Left renal cortex interstitium (tissue), 4 donors: ENCODE data around the gene NSMF. TPM values are rescaled to one million over a fixed set of nuclear protein-coding genes. Genes with fewer than 3 reads are reported as not detected.
"Not testable (repeated sequence)": the region's sequence is repeated elsewhere in the genome, so short reads cannot be mapped to it uniquely, and the experiment has no call there.

Experiments used
- DNase-seq, 4 donors: peaks; one replicate each; pipeline ENCODE4 v3.0.0-alpha.2; 2013; ENCODE audit warnings: low read depth in 4 of 4, low spot score in 2 of 4, missing footprints in 1 of 4
- polyA plus RNA-seq, 4 donors: library from polyadenylated mRNA; unstranded; fragments of 120-200 nt; gene quantifications; one replicate each; pipeline ENCODE4 v1.2.1, GENCODE V29; 2013; ENCODE audit not compliant: insufficient read length in 4 of 4

NSMF gene
- polyA plus RNA-seq, 4 donors: 48.1 to 52.4 (median 49.4) TPM

DNA sequence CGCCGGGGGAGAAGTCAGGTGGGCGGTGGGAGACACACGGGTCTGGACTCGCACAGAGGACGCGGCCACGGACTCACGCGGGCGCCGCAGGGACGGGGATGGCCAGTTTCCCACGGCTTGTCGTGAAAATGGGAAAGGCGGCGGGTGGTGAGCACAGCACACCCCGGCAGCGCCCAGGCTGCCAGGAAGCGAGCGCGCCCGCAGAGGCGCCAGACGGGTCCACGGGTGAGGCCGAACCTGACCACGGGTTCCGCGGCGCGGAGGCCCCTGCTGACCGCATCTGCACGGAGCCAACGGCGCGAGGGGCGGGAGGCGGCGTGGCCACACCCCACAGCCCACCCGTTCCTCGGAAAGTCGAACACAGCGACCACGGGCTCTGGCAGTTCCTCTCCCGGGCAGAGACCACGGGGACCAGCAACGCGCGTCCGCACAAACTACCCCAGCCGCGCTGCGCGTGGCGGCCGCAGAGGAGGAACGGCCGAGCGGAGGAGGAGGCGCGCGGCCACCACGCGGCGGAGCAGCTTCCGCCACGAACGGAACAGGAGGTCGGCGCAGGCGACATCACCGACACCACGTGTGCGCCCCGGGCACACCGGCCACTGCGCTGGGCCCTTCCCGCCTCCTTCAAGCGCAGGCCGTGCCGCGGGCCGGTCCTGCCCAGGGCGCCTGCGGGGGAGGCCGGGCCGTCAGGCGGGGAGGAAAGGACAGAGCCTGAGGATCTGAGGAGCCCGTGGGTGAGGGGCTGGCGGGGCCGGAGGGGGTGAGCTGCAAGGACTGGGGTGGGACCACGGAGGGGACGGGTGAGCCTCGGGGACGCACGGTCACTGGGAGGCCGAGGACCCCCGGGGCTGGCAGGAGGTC, 41.7 kb downstream of the NSMF start:
- DNase-seq: no peak

- DNase-seq: no peak
Measured at GRCh38 chr9:137416563-137417151, 42.5 kb downstream of the NSMF start.

GRCh38 chr9:137416006-137416562, 43.0 kb downstream of the NSMF start:
- DNase-seq: no peak

- no peak for DNase-seq
Measured at GRCh38 chr9:137415451-137415850, 43.7 kb downstream of the NSMF start.

DNA sequence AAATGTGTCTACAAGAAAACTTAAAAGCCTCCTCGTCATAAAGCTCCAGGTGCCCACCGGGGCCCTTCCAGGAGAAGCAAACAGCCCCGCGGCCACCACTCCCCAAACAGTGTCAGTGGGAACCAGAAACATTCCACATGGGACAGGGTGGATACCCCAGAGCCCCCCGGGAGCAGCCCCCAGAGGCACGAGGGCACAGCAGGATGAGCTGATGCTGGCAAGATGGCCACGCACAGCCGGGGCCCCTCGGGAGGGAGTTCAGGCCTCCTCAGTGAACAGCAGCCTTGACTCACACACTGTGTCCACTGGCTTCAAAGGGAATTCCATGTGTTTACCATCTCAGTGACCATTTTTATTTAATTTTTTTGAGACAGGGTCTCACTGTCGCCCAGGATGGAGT, 46.7 kb downstream of the NSMF start:
- DNase-seq: no peak

DNA sequence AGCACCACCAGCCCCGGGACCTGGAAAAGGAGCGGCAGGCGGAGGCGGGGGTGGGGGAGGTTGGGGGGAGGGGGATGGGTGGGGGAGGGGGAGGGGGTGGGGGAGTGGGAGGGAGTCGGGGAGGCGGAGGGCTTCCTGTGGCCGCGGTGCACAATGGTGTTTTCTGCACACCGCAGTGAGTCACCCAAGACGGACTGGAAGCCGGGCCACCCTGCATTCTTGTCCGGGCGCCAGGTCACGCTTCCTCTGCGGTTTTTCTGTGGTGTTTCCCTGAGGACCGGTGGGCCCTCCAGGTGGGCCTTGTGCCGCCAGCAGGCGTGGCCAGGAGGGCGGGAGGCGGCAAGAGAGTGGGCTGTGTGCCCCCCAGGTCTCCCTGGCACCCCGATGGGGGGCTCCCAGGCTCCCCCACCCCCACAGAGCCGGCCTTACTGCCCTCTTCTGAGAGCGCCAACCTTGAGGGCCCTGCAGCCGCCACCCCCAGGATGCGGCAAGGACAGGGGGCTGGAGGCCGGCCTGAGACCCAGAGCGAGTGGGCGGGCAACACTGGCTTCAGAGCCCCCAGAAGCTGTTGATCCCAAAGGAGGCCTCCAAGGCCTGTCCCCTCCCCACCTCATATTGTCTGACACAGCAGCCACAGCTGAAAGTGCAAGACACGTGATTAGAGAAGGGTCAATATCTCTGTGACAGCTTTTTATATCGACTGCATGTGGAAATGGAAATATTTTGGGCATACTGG, 47.3 kb downstream of the NSMF start:
- DNase-seq: no peak

DNA sequence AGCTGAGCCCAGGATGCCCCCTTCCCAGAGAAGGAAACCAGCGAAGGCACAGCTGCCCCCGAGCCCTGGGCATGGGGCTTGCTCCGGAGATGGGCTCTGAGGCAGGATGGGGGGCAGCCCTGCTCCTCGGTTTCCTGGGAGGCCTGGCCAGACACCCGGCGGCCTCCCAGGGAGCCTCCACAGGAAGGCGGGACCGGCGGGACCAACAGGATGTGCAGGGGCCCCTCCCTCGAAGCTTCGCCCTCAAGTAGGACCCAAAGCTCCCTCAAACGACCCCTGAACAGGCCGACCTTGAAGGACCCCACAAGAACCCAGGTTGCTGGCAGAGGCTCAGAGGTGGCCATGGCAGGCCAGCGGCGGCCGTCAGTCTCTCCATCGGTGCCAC, 47.9 kb downstream of the NSMF start:
- DNase-seq: no peak

DNA sequence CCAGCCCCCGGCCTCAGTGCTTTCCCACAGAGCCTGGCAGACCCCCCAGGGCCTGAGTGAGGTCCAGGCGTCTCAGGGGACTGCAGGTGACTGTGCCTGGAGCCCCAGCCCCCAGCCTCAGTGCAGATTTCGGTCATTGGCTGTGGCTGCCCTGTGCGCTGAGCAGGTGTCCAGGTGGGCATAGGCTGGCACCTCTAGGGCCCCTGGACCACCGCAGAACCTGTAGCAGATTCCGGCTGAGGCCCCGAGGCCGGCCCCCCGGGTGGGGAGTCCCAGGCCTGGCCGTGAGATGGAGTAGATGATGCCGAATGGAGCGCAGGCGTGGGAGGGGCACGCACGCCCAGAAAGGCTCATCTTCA, 48.3 kb downstream of the NSMF start:
- no peak for DNase-seq

DNA sequence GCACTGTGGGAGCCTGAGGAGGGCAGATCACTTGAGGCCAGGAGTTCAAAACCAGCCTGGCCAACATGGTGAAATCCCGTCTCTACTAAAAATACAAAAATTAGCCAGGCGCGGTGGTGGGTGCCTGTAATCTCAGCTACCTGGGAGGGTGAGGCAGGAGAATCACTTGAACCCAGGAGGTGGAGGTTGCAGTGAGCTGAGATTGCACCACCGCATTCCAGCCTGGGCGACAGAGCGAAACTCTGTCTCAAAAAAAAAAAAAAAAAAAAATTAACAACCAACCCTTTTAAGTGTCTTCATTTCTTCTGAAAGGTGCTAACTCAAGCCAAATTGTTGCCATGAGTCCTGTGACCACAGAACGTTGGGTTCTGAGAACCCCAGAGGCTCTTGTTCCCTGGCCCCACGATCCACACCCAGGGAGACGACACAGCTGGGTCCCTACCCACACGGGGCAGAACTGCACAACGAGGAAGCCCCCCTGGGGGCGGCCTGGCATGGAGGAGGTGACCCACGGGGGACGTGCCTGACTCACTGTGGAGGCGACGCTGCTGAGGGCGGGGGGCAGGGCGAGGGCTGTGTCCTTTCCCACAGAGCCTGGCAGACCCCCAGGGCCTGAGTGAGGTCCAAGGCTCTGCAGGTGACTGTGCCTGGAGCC, 48.8 kb downstream of the NSMF start:
- not testable (repeated sequence) for DNase-seq

- DNase-seq: no peak
Measured at GRCh38 chr9:137409515-137409914, 49.6 kb downstream of the NSMF start.

DNA sequence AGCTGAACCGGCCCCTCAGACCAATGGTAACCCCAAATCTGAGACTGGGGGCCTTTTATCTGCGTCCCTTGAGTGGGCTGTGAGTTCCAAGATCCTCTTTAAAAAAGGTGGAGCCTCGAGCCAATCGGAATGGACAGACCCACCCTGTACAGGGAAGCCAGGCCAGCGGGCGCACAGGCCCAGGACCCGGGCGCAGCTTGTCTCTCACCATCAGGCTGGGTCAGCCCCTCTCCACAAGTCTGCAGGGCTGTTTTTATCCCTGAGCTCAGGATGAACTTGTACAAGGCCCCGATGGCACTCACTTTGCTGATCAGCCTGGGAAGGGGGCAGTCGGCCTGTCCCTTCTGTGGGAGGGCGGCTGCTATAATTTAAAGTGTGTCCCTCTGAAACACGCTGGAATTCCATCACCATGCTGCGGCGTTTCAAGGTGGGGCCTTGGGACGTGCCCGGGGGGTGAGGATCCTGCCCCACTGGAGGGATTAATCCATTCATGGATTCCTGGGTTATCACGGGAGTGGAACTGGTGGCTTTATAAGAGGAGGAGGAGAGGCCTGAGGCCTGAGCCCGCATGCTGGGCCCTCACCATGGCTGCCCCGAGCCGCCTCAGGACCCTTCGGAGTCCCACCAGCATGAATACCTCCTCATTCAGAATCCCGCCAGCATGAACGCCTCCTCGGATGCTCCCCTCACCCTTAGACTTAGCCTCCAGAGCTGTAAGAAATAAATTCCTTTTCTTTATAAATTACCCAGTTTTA, 50.3 kb downstream of the NSMF start:
- DNase-seq: no peak

DNA sequence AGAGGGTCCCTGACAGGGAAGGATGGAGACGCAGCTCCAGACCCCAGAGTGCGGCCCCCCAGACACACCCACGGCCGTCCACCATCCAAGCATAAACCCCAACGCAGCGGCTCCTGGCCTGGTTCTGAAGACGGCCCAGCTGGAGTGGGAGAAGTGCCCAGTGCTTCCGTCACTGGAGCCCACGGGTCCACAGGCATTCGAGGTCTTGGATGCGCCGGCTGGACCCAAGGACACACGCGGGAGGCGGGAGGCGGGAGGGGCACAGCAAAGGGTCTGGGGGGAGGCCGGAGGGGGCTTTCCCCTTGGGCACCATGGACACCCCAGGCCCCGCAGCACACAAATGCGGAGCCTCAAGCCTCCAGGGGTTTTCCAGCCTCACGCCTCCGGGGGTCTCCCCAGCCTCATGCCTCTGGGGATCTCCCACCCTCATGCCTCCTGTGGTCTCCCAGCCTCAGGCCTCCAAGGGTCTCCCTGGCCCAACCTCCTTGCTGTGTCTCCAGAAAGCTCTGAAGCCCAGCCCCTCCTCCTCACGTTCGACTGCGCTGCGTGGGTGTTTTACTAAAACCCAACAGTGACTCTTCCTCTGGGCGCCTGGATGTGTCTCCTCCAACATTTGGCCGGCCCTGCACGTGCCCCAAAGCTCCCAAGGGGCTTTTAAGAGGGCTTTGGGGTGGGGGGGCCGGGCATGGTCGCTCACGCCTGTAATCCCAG, 51.4 kb downstream of the NSMF start:
- no peak for DNase-seq

GRCh38 chr9:137406876-137407589, 52.1 kb downstream of the NSMF start:
- DNase-seq: peak in 3 of 4 donors; percentile 45 to 59 (median 46)

DNA sequence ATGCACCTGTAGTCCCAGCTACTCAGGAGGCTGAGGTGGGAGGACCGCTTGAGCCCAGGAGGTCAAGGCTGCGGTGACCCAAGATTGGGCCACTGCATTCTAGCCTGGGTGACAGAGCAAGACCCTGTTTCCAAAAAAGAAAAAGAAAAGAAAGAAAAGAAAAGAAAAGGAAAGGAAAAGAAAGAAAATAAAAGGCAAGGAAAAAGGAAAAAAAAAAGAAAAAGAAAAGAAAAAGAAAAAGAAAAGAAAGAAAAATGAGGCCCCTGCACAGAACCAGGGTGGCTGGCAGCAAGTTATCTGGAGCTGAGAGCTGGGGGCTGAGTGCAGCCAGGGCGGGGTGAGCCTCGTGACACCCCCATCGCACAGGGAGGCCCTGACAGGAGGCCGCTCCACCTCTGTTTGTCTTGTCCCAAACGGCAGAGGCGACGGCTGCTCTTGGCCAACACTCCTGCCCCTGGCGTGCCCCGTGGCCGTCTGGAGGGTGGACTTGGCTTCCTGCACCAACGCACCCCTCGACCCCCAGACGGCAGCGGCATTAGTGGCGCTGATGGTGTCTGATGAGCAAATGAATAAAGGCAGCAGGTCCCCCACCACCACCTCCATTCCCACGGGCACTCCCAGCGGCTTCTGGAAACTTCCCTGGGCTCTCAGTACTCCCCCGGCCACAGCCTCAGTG, 52.9 kb downstream of the NSMF start:
- DNase-seq: no peak

- DNase-seq: no peak
Measured at GRCh38 chr9:137405677-137406081, 53.5 kb downstream of the NSMF start.

- DNase-seq: no peak
Measured at GRCh38 chr9:137404961-137405567, 54.1 kb downstream of the NSMF start.

DNA sequence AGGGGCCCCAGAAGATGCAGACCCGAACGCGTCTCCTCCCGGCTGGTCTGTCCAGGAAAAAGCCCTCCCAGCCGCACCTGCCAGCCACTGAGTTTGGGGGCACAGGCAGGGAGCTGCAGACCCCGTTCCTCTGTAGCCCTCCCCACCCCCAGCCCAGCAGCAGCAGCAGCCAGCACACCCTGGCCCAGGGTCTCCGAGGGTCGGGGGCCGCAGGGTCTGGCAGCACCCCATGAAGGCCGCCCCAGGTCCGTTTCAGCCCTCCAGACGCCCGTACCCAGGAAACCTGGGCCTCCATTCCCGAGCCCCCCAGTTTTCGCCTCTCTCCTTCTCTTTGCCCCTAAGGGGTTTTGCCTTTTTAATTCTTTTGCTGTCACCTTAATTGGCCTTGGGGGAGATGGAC, 55.9 kb downstream of the NSMF start:
- DNase-seq: no peak

DNA sequence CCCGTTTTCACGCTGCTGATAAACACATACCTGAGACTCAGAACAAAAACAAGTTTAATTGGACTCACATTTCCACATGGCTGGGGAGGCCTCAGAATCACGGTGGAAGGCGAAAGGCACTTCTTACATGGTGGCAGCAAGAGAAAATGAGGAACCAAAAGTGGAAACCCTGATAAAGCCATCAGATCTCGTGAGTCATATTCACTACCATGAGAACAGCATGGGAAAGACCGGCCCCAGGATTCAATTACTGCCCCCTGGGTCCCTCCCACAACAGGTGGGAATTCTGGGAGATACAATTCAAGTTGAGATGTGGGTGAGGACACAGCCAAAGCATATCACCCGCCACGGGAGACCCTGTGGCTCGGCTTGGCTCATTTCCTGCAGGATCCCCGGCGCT, 56.4 kb downstream of the NSMF start:
- no peak for DNase-seq
